ENCODE measurements around the gene DGKI. TPM values are rescaled to one million over a fixed set of nuclear protein-coding genes. Genes with fewer than 3 reads are reported as not detected.

DGKI gene
- total and polyA plus RNA-seq, 12 donors = 0.12 to 4.6 (median 1.1) TPM

- Histone ChIP-seq H3K27me3 (no peaks in the 10 kb centered on the region), H3K27ac (no peak overlapping the region), H3K9me3 (replicated peaks in 1 of 3) (no peaks in the 10 kb centered on the region), H3K36me3 (replicated peaks in 1 of 2) (no peaks in the 10 kb centered on the region), H3K4me1 (replicated peaks in 1 of 2) (no peaks in the 10 kb centered on the region), H3K4me3 (no peak overlapping the region)
- WGBS, 4 donors = 87 to 93% (median 90%) methylated on average over 13 to 15 of the region's 15 CpGs
- intact Hi-C loops (cut with DNase I) = loop anchor here in 1 of 2 donors (5.0 kb wide), 1 partner anchor 424 kb away; no protein-coding TSS in a partner anchor
- no peak for DNase-seq
- TF ChIP-seq, protein P1, sequence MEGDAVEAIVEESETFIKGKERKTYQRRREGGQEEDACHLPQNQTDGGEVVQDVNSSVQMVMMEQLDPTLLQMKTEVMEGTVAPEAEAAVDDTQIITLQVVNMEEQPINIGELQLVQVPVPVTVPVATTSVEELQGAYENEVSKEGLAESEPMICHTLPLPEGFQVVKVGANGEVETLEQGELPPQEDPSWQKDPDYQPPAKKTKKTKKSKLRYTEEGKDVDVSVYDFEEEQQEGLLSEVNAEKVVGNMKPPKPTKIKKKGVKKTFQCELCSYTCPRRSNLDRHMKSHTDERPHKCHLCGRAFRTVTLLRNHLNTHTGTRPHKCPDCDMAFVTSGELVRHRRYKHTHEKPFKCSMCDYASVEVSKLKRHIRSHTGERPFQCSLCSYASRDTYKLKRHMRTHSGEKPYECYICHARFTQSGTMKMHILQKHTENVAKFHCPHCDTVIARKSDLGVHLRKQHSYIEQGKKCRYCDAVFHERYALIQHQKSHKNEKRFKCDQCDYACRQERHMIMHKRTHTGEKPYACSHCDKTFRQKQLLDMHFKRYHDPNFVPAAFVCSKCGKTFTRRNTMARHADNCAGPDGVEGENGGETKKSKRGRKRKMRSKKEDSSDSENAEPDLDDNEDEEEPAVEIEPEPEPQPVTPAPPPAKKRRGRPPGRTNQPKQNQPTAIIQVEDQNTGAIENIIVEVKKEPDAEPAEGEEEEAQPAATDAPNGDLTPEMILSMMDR (IDR thresholded peaks at IDR 0.05) = no peak
- no peak for TF ChIP-seq POLR2A (IDR thresholded peaks at IDR 0.05)
These were observed 255.9 kb downstream of the DGKI start for GRCh38 chr7:137590756-137591305.

DNA sequence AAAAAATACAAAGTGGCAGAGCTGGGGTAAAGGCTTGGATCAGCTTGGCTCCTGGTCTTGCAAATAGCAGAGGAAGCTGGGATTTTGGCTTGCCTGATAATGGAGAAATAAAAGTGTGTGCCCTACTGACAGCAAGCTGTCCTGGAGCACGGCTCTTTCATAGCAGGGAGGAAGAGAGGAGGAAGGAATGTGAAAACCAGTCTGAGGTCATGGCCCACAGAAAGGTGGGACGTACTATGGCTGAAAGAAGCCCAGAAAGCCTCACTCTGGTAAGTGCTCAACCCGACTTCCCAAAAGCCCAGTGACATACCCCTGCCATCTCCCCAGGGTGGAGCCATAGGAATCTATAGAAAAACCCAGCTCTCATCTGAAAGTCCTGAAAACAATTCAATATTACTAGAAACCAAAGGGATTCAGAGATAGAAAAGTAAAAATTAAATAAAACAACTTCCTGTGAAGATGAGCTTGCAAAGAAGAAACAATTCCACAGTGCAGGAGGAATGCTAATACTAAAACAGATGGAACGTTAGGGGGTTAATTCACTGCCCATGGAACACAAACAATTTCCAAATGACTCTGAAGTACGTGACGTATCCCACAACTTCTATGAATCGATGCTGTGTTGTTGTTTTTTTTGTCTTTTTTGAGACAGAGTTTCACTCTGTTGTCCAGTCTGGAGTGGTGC lies 256.6 kb downstream of the DGKI start:
- H3K9me3 ChIP-seq (replicated peaks in 1 of 3) = no peaks in the 10 kb centered on the region
- H3K27ac ChIP-seq = no peak overlapping the region
- 76 to 86% (median 81%) methylated on average over 7 of the region's 7 CpGs for WGBS, 4 donors
- H3K4me1 ChIP-seq (replicated peaks in 1 of 2) = no peaks in the 10 kb centered on the region
- H3K4me3 ChIP-seq = no peak overlapping the region
- no peaks in the 10 kb centered on the region for H3K27me3 ChIP-seq
- no peak for DNase-seq
- no peaks in the 10 kb centered on the region for H3K36me3 ChIP-seq (replicated peaks in 1 of 2)
- no peak for TF ChIP-seq POLR2A (IDR thresholded peaks at IDR 0.05)
- TF ChIP-seq, protein P1 (IDR thresholded peaks at IDR 0.05) = no peak
- intact Hi-C loops (cut with DNase I) = loop anchor here in 1 of 2 donors (5.0 kb wide), 1 partner anchor 423 kb away; no protein-coding TSS in a partner anchor

GRCh38 chr7:137587326-137587725 lies 259.4 kb downstream of the DGKI start:
- intact Hi-C loops (cut with DNase I) = loop anchor here in 1 of 2 donors (10.0 kb wide), 1 partner anchor 423 kb away; no protein-coding TSS in a partner anchor
- no peaks in the 10 kb centered on the region for H3K36me3 ChIP-seq (replicated peaks in 1 of 2)
- WGBS, 4 donors = 70 to 79% (median 73%) methylated on average over 5 of the region's 5 CpGs
- H3K27me3 ChIP-seq = no peaks in the 10 kb centered on the region
- H3K4me3 ChIP-seq = no peak overlapping the region
- DNase-seq = no peak
- TF ChIP-seq, protein P1 (IDR thresholded peaks at IDR 0.05) = no peak
- TF ChIP-seq POLR2A (IDR thresholded peaks at IDR 0.05) = no peak
- H3K27ac ChIP-seq = no peak overlapping the region
- H3K4me1 ChIP-seq (replicated peaks in 1 of 2) = no peaks in the 10 kb centered on the region
- H3K9me3 ChIP-seq (replicated peaks in 1 of 3) = no peaks in the 10 kb centered on the region

DNA sequence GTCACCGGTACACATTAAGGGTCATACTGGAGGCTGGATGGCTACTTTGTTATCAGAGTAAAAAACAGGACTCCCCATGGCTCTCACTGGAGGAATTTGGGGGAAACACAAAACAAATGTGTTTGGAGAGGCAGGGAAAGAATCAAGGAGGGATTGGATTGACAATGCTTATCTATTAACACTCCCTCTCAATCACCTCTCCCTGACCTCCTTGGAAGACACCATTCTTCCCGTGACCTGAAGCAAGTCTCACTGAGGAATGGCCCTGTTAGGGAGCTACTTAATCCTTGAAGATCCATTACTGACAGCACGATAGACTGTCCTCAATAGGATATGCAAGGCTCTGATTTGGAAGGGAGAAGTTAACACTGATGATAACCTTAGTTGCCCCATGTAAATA lies 261.2 kb downstream of the DGKI start:
- Histone ChIP-seq H3K27ac (no peak overlapping the region), H3K36me3 (replicated peaks in 1 of 2) (no peaks in the 10 kb centered on the region), H3K9me3 (replicated peaks in 1 of 3) (no peaks in the 10 kb centered on the region), H3K4me1 (replicated peaks in 1 of 2) (no peaks in the 10 kb centered on the region), H3K4me3 (no peak overlapping the region), H3K27me3 (no peaks in the 10 kb centered on the region)
- DNase-seq = no peak
- 72 to 81% (median 77%) methylated on average over 3 of the region's 3 CpGs for WGBS, 4 donors
- TF ChIP-seq POLR2A (IDR thresholded peaks at IDR 0.05) = no peak
- TF ChIP-seq, protein P1 (IDR thresholded peaks at IDR 0.05) = no peak
- intact Hi-C loops (cut with DNase I) = loop anchor here in 1 of 2 donors (10.0 kb wide), 1 partner anchor 421 kb away; no protein-coding TSS in a partner anchor
